ENCODE results near the gene LRPPRC. TPM values are rescaled to one million over a fixed set of nuclear protein-coding genes. Genes with fewer than 3 reads are reported as not detected.

LRPPRC gene
- total RNA-seq, 1 donor from 2014 or later = 120 TPM

DNA sequence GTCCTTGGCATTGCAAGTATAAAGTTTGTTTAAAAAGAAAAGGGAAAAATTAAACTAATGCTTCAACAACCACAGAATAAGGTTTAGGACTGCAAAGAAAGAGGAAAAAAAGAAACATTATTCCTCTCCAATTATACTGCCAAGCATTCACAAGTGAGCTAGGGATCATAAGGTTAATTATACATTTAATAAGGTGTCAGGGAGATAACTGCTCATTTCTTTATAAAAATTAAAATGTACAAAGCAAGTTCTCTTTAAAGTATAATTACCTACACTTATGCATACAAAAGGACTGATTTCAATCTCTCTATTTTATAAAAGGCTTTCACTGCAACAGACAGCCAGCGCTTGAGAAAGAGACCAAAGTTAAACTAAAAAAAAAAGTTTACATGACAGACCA lies 98.9 kb downstream of the LRPPRC start:
- H3K27ac Mint-ChIP-seq = no peak overlapping the region
- ChIA-PET CTCF (no interaction called here), POLR2A (no interaction called here)

GRCh38 chr2:43894743-43895142 lies 101.0 kb downstream of the LRPPRC start:
- Mint-ChIP-seq H3K4me1 (no peaks in the 10 kb centered on the region), H3K27me3 (no peaks in the 10 kb centered on the region), H3K9me3 (no peaks in the 10 kb centered on the region), H3K4me3 (no peak overlapping the region), H3K36me3 (ENCODE audit: low read depth) (peaks cover 85% of the 10 kb centered on the region), H3K27ac (no peak overlapping the region)
- no peak for ATAC-seq (ENCODE audit: low read depth)
- CTCF ChIA-PET = no interaction called here
- intact Hi-C loops (cut with micrococcal nuclease) = no loop called here
- no peak for DNase-seq
- TF ChIP-seq CTCF (IDR thresholded peaks at IDR 0.05) = no peak
- POLR2A ChIA-PET = no interaction called here

More for the DNA sequence above, 98.9 kb downstream of the LRPPRC start:
- DNase-seq = no peak
- Mint-ChIP-seq H3K27me3 (no peaks in the 10 kb centered on the region), H3K9me3 (no peaks in the 10 kb centered on the region), H3K36me3 (ENCODE audit: low read depth) (peaks cover 81% of the 10 kb centered on the region), H3K4me3 (no peak overlapping the region), H3K4me1 (no peaks in the 10 kb centered on the region)
- TF ChIP-seq CTCF (IDR thresholded peaks at IDR 0.05) = no peak
- intact Hi-C loops (cut with micrococcal nuclease) = no loop called here
- ATAC-seq (ENCODE audit: low read depth) = no peak

DNA sequence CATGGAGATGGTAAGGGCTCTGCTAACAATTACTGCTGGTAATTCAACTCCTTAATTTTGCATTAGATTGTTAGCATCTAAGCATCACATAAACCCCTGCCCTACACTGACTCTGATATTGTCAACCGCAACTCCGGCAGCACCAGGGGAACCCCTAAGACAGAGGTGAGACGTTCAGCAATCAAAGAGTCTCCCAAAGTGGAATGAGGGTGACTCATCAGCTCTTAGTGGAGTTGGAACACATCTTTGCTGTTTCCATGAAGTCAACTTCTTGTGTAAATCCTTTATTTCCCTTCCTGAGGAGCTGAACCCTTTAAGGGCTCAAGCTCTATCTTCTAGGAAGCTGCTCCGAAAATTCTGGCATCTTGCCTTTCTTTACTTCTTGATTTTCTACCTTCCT lies 104.9 kb downstream of the LRPPRC start:
- DNase-seq (no peak), ATAC-seq (ENCODE audit: low read depth) (no peak)
- Mint-ChIP-seq H3K36me3 (ENCODE audit: low read depth) (peaks cover 84% of the 10 kb centered on the region), H3K27ac (no peak overlapping the region), H3K4me1 (no peaks in the 10 kb centered on the region), H3K9me3 (no peaks in the 10 kb centered on the region), H3K27me3 (no peaks in the 10 kb centered on the region), H3K4me3 (no peak overlapping the region)
- intact Hi-C loops (cut with micrococcal nuclease) = no loop called here
- ChIA-PET CTCF (no interaction called here), POLR2A (no interaction called here)
- TF ChIP-seq CTCF (IDR thresholded peaks at IDR 0.05) = no peak

- no peak for TF ChIP-seq CTCF (IDR thresholded peaks at IDR 0.05)
- no peak overlapping the region for H3K4me3 Mint-ChIP-seq
- DNase-seq = no peak
- H3K27ac Mint-ChIP-seq = no peak overlapping the region
- intact Hi-C loops (cut with micrococcal nuclease) = no loop called here
- ATAC-seq (ENCODE audit: low read depth) = no peak
- H3K9me3 Mint-ChIP-seq = no peaks in the 10 kb centered on the region
- peaks cover 76% of the 10 kb centered on the region for H3K36me3 Mint-ChIP-seq (ENCODE audit: low read depth)
- CTCF ChIA-PET = no interaction called here
- POLR2A ChIA-PET = no interaction called here
- H3K27me3 Mint-ChIP-seq = no peaks in the 10 kb centered on the region
- no peaks in the 10 kb centered on the region for H3K4me1 Mint-ChIP-seq
These were observed 106.4 kb downstream of the LRPPRC start for GRCh38 chr2:43889416-43889815.

- no peaks in the 10 kb centered on the region for H3K9me3 Mint-ChIP-seq
- ChIA-PET POLR2A (no interaction called here), CTCF (no interaction called here)
- no peak for TF ChIP-seq CTCF (IDR thresholded peaks at IDR 0.05)
- DNase-seq (no peak), ATAC-seq (ENCODE audit: low read depth) (no peak)
- H3K4me3 Mint-ChIP-seq = no peak overlapping the region
- H3K4me1 Mint-ChIP-seq = no peaks in the 10 kb centered on the region
- H3K27me3 Mint-ChIP-seq = no peaks in the 10 kb centered on the region
- intact Hi-C loops (cut with micrococcal nuclease) = no loop called here
- peaks cover 56% of the 10 kb centered on the region for H3K36me3 Mint-ChIP-seq (ENCODE audit: low read depth)
- H3K27ac Mint-ChIP-seq = no peak overlapping the region
These were observed 108.6 kb downstream of the LRPPRC start for GRCh38 chr2:43887176-43887575.

All from activated B cell treated with CpG ODN at 0.5 μM for 24 hours (primary cell).